ENCODE results near the gene SPINT1. TPM values are rescaled to one million over a fixed set of nuclear protein-coding genes. Genes with fewer than 3 reads are reported as not detected.

SPINT1 gene
- total RNA-seq, 1 experiment from 2014 or later = 123 TPM

DNA sequence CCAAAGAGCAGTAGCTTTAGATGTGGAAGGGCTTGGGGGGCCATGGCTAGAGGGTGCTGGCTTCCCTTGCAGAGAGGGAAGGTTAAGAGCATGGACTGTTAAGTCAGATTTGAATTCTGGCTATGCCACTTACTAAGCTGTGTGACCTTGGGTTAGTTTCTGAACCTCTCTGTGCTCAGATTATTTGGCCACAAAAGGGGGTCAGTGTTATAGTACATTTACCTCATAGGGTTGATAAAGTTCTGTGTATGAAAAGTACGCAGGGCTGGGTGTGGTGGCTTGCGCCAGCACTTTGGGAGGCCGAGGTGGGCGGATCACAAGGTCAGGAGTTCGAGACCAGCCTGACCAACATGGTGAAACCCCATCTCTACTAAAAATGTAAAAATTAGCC is 57.2 kb downstream of the SPINT1 start:
- Histone ChIP-seq H3K9ac (ENCODE audit: low read length) (no peak overlapping the region), H3K9me3 (ENCODE audit: control insufficient read depth in 1 of 2, insufficient read depth in 1 of 2, low read depth in 1 of 2, low read length in 2 of 2) (no peaks in the 10 kb centered on the region), H2AFZ (ENCODE audit: low read depth, low read length, poor library complexity, severe bottlenecking) (no peak overlapping the region), H3K4me1 (ENCODE audit: control insufficient read depth in 1 of 2, insufficient read depth in 2 of 2, low read length in 2 of 2) (peaks cover 15 to 21% of the 10 kb centered on the region in 2 experiments), H3K36me3 (ENCODE audit: control insufficient read depth in 1 of 2, insufficient read depth in 2 of 2, low read length in 2 of 2) (peaks cover 14% of the 10 kb centered on the region in 2 experiments; a peak in 3 of 4 replicates), H4K20me1 (ENCODE audit: insufficient read depth) (no peaks in the 10 kb centered on the region), H3K4me3 (replicated peaks in 1 of 2; ENCODE audit: low read depth in 1 of 2, low read length in 2 of 2) (no peak overlapping the region), H3K9me2 (ENCODE audit: insufficient read depth) (no peaks in the 10 kb centered on the region), H3K27ac (ENCODE audit: low read depth, low read length) (no peak overlapping the region), H3K4me2 (ENCODE audit: low read length) (no peak overlapping the region), H3K27me3 (ENCODE audit: insufficient read depth, low read length) (no peaks in the 10 kb centered on the region), H3K79me2 (ENCODE audit: insufficient read depth, low read length) (peaks cover 4% of the 10 kb centered on the region)
- BruUV-seq (replicated peaks) = no TSS peak
- ChIA-PET CTCF (no interaction called here), POLR2A (no interaction called here), RAD21 (ENCODE audit: low non-redundant PET in 1 of 2, low total read pairs in 2 of 2, uncharacterized antibody in 2 of 2, unreplicated experiment in 2 of 2) (no interaction called here)
- intact Hi-C loops (cut with micrococcal nuclease) = no loop called here
- TF ChIP-seq RAD21 (IDR thresholded peaks at IDR 0.05; ENCODE audit: low read depth) (no peak), EZH2phosphoT487 (IDR thresholded peaks at IDR 0.05; ENCODE audit: borderline replicate concordance) (no peak), ELF1 (IDR thresholded peaks at IDR 0.05; ENCODE audit: borderline replicate concordance, low read depth) (no peak), ZNF274 (IDR thresholded peaks at IDR 0.05; ENCODE audit: low read depth, low read length) (no peak), EGR1 (IDR thresholded peaks at IDR 0.05; ENCODE audit: low read depth) (no peak), SRF (IDR thresholded peaks at IDR 0.05; ENCODE audit: low read depth) (no peak), CEBPB (IDR thresholded peaks at IDR 0.05; ENCODE audit: low read depth) (no peak)
- TF ChIP-seq, protein P1, sequence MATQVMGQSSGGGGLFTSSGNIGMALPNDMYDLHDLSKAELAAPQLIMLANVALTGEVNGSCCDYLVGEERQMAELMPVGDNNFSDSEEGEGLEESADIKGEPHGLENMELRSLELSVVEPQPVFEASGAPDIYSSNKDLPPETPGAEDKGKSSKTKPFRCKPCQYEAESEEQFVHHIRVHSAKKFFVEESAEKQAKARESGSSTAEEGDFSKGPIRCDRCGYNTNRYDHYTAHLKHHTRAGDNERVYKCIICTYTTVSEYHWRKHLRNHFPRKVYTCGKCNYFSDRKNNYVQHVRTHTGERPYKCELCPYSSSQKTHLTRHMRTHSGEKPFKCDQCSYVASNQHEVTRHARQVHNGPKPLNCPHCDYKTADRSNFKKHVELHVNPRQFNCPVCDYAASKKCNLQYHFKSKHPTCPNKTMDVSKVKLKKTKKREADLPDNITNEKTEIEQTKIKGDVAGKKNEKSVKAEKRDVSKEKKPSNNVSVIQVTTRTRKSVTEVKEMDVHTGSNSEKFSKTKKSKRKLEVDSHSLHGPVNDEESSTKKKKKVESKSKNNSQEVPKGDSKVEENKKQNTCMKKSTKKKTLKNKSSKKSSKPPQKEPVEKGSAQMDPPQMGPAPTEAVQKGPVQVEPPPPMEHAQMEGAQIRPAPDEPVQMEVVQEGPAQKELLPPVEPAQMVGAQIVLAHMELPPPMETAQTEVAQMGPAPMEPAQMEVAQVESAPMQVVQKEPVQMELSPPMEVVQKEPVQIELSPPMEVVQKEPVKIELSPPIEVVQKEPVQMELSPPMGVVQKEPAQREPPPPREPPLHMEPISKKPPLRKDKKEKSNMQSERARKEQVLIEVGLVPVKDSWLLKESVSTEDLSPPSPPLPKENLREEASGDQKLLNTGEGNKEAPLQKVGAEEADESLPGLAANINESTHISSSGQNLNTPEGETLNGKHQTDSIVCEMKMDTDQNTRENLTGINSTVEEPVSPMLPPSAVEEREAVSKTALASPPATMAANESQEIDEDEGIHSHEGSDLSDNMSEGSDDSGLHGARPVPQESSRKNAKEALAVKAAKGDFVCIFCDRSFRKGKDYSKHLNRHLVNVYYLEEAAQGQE (IDR thresholded peaks at IDR 0.05; ENCODE audit: low read depth) = no peak
- DNase-seq (ENCODE audit: low read depth, low spot score) (no peak), ATAC-seq (no peak)
